GM12878 (cell line): ENCODE measurements around the gene TTC39C. TPM values are rescaled to one million over a fixed set of nuclear protein-coding genes. Genes with fewer than 3 reads are reported as not detected.
A peak's percentile ranks its signal among the peaks of the same experiment; 100 is the strongest.

Experiments used
- CREM ChIP-seq: IDR thresholded peaks from 2 replicates; pipeline ENCODE4 v1.6.1; 2014; ENCODE audit warnings: antibody characterized with exemption, low read depth
- HCFC1 ChIP-seq: fragments of 150-350 bp; IDR thresholded peaks from 2 replicates; pipeline ENCODE4 v1.6.1; 2014; ENCODE audit warnings: low read length
- NFXL1 ChIP-seq: fragments of 450-650 bp; IDR thresholded peaks from 2 replicates; pipeline ENCODE4 v1.6.1; 2017; ENCODE audit warnings: antibody characterized with exemption, mild to moderate bottlenecking, borderline replicate concordance
- NRF1 ChIP-seq: conservative IDR thresholded peaks from 2 replicates; pipeline ENCODE4 v1.6.1; 2011; ENCODE audit warnings: mild to moderate bottlenecking, low read depth, low read length, improper control_type of control experiment
- SRF ChIP-seq, 2 experiments: IDR thresholded peaks; 2 replicates each; pipeline ENCODE4 v1.6.1; 2011; ENCODE audit warnings: low read depth in 2 of 2, low read length in 2 of 2, mild to moderate bottlenecking in 1 of 2, moderate library complexity in 1 of 2
- STAT1 ChIP-seq: fragments of 450-650 bp; conservative IDR thresholded peaks from 2 replicates; pipeline ENCODE4 v1.6.1; 2014; ENCODE audit warnings: antibody characterized with exemption, mild to moderate bottlenecking
- ZNF207 ChIP-seq: fragments of 450-650 bp; IDR thresholded peaks from 2 replicates; pipeline ENCODE4 v1.6.1; 2014; ENCODE audit warnings: antibody characterized with exemption, mild to moderate bottlenecking, borderline replicate concordance
- polyA plus RNA-seq, 11 experiments: library from polyadenylated mRNA; depleted of rRNA in 4 of 11; unstranded in 6 of 11; stranded (reverse) in 5 of 11; fragments of >200 nt; fragmentation: Nextera tagmentation in 4 of 11; fragmentation: Illumina TruSeq in 1 of 11; extraction: Ambion mirVana in 4 of 11; extraction: Trizol in 1 of 11; gene quantifications; 1 replicate in 1 of 11; 2 replicates in 10 of 11; pipeline versions ENCODE4 v1.2.1 to v1.2.3, GENCODE V29; 2011 to 2016; ENCODE audit warnings: inconsistent platforms in 2 of 11, missing spikeins in 2 of 11, low read depth in 1 of 11
- total RNA-seq, 4 experiments: library from RNA; depleted of rRNA in 3 of 4; stranded (reverse); fragments of >200 nt in 3 of 4; fragmentation: Illumina TruSeq in 1 of 4; extraction: Trizol in 1 of 4; gene quantifications; 2 replicates each; pipeline versions ENCODE4 v1.2.1 to v1.2.3, GENCODE V29; 2013 to 2021
- TF ChIP-seq, protein P1 (sequence below): fragments of 450-650 bp; IDR thresholded peaks from 2 replicates; pipeline ENCODE4 v1.6.1; 2016; ENCODE audit warnings: mild to moderate bottlenecking, moderate library complexity, borderline replicate concordance
- TF ChIP-seq, protein P2 (sequence below): IDR thresholded peaks from 2 replicates; pipeline ENCODE4 v1.6.1; 2012; ENCODE audit warnings: low read length, inconsistent platforms
- TF ChIP-seq, protein P3 (sequence below): fragments of 450-650 bp; IDR thresholded peaks from 2 replicates; pipeline ENCODE4 v1.6.1; 2017; ENCODE audit warnings: mild to moderate bottlenecking, moderate library complexity
- TF ChIP-seq, protein P4 (sequence below): IDR thresholded peaks from 2 replicates; pipeline ENCODE4 v1.6.1; 2012; ENCODE audit warnings: mild to moderate bottlenecking, low read depth, low read length
- TF ChIP-seq, protein P5 (sequence below), 3 experiments: IDR thresholded peaks in 2 of 3; conservative IDR thresholded peaks in 1 of 3; 2 replicates each; pipeline ENCODE4 v1.5.1; 2011; ENCODE audit warnings: low read depth in 3 of 3, low read length in 3 of 3, mild to moderate bottlenecking in 3 of 3, control low read depth in 2 of 3, moderate library complexity in 2 of 3, inconsistent platforms in 1 of 3, mixed read lengths in 1 of 3; ENCODE audit not compliant: control insufficient read depth in 2 of 3, insufficient read depth in 1 of 3; ENCODE audit errors: extremely low read depth in 1 of 3

The TTC39C gene
- total and polyA plus RNA-seq, 10 of the 15 experiments (the other 5 are each of a cell fraction or from before 2014, with no cell fraction given): 21.1 to 91.0 (median 64.8) TPM

DNA sequence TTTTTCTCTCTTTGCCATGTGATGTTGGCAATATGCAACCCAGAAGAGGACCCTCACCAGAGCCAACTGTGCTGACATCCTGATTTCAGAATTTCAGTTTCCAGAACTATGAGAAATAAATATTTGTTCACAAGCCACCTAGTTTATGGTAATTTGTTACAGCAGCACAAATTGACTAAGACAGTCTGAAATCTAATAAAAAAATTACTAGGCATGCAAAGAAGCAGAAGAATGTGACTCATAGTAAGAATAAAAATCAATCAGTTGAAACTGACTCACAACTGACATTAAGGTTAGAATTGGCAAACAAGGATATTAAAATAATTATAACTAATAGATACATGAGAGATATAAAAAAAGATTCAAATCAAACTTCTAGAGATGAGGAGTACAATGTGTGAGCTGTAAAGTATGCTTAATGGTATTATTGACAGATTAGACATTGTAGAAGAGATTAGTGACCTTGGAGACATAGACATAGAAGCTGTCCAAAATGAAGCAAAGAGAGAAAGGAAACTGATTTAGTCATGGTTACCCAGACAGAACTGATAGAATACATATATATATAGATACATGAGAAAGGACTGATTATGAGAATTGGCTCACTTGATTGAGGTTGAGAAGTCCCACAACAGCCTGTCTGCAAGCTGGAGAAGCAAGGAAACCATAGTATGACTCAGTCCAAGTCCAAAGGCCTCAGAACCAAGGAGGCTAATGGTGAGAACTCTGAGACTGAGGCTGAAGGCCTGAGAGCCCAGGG lies 27.8 kb upstream of the TTC39C start (continued):
- TF ChIP-seq, protein P1, sequence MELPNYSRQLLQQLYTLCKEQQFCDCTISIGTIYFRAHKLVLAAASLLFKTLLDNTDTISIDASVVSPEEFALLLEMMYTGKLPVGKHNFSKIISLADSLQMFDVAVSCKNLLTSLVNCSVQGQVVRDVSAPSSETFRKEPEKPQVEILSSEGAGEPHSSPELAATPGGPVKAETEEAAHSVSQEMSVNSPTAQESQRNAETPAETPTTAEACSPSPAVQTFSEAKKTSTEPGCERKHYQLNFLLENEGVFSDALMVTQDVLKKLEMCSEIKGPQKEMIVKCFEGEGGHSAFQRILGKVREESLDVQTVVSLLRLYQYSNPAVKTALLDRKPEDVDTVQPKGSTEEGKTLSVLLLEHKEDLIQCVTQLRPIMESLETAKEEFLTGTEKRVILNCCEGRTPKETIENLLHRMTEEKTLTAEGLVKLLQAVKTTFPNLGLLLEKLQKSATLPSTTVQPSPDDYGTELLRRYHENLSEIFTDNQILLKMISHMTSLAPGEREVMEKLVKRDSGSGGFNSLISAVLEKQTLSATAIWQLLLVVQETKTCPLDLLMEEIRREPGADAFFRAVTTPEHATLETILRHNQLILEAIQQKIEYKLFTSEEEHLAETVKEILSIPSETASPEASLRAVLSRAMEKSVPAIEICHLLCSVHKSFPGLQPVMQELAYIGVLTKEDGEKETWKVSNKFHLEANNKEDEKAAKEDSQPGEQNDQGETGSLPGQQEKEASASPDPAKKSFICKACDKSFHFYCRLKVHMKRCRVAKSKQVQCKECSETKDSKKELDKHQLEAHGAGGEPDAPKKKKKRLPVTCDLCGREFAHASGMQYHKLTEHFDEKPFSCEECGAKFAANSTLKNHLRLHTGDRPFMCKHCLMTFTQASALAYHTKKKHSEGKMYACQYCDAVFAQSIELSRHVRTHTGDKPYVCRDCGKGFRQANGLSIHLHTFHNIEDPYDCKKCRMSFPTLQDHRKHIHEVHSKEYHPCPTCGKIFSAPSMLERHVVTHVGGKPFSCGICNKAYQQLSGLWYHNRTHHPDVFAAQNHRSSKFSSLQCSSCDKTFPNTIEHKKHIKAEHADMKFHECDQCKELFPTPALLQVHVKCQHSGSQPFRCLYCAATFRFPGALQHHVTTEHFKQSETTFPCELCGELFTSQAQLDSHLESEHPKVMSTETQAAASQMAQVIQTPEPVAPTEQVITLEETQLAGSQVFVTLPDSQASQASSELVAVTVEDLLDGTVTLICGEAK: no peak
- TF ChIP-seq NRF1: no peak
- TF ChIP-seq, protein P2, sequence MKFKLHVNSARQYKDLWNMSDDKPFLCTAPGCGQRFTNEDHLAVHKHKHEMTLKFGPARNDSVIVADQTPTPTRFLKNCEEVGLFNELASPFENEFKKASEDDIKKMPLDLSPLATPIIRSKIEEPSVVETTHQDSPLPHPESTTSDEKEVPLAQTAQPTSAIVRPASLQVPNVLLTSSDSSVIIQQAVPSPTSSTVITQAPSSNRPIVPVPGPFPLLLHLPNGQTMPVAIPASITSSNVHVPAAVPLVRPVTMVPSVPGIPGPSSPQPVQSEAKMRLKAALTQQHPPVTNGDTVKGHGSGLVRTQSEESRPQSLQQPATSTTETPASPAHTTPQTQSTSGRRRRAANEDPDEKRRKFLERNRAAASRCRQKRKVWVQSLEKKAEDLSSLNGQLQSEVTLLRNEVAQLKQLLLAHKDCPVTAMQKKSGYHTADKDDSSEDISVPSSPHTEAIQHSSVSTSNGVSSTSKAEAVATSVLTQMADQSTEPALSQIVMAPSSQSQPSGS: peak; percentile 44
- TF ChIP-seq, protein P3, sequence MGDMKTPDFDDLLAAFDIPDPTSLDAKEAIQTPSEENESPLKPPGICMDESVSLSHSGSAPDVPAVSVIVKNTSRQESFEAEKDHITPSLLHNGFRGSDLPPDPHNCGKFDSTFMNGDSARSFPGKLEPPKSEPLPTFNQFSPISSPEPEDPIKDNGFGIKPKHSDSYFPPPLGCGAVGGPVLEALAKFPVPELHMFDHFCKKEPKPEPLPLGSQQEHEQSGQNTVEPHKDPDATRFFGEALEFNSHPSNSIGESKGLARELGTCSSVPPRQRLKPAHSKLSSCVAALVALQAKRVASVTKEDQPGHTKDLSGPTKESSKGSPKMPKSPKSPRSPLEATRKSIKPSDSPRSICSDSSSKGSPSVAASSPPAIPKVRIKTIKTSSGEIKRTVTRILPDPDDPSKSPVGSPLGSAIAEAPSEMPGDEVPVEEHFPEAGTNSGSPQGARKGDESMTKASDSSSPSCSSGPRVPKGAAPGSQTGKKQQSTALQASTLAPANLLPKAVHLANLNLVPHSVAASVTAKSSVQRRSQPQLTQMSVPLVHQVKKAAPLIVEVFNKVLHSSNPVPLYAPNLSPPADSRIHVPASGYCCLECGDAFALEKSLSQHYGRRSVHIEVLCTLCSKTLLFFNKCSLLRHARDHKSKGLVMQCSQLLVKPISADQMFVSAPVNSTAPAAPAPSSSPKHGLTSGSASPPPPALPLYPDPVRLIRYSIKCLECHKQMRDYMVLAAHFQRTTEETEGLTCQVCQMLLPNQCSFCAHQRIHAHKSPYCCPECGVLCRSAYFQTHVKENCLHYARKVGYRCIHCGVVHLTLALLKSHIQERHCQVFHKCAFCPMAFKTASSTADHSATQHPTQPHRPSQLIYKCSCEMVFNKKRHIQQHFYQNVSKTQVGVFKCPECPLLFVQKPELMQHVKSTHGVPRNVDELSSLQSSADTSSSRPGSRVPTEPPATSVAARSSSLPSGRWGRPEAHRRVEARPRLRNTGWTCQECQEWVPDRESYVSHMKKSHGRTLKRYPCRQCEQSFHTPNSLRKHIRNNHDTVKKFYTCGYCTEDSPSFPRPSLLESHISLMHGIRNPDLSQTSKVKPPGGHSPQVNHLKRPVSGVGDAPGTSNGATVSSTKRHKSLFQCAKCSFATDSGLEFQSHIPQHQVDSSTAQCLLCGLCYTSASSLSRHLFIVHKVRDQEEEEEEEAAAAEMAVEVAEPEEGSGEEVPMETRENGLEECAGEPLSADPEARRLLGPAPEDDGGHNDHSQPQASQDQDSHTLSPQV: no peak
- TF ChIP-seq CREM: no peak; the same call in 1 of the 2 replicates
- TF ChIP-seq, protein P4, sequence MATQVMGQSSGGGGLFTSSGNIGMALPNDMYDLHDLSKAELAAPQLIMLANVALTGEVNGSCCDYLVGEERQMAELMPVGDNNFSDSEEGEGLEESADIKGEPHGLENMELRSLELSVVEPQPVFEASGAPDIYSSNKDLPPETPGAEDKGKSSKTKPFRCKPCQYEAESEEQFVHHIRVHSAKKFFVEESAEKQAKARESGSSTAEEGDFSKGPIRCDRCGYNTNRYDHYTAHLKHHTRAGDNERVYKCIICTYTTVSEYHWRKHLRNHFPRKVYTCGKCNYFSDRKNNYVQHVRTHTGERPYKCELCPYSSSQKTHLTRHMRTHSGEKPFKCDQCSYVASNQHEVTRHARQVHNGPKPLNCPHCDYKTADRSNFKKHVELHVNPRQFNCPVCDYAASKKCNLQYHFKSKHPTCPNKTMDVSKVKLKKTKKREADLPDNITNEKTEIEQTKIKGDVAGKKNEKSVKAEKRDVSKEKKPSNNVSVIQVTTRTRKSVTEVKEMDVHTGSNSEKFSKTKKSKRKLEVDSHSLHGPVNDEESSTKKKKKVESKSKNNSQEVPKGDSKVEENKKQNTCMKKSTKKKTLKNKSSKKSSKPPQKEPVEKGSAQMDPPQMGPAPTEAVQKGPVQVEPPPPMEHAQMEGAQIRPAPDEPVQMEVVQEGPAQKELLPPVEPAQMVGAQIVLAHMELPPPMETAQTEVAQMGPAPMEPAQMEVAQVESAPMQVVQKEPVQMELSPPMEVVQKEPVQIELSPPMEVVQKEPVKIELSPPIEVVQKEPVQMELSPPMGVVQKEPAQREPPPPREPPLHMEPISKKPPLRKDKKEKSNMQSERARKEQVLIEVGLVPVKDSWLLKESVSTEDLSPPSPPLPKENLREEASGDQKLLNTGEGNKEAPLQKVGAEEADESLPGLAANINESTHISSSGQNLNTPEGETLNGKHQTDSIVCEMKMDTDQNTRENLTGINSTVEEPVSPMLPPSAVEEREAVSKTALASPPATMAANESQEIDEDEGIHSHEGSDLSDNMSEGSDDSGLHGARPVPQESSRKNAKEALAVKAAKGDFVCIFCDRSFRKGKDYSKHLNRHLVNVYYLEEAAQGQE: no peak
- TF ChIP-seq, protein P5, sequence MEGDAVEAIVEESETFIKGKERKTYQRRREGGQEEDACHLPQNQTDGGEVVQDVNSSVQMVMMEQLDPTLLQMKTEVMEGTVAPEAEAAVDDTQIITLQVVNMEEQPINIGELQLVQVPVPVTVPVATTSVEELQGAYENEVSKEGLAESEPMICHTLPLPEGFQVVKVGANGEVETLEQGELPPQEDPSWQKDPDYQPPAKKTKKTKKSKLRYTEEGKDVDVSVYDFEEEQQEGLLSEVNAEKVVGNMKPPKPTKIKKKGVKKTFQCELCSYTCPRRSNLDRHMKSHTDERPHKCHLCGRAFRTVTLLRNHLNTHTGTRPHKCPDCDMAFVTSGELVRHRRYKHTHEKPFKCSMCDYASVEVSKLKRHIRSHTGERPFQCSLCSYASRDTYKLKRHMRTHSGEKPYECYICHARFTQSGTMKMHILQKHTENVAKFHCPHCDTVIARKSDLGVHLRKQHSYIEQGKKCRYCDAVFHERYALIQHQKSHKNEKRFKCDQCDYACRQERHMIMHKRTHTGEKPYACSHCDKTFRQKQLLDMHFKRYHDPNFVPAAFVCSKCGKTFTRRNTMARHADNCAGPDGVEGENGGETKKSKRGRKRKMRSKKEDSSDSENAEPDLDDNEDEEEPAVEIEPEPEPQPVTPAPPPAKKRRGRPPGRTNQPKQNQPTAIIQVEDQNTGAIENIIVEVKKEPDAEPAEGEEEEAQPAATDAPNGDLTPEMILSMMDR (IDR thresholded peaks at IDR 0.05 in 2 of 3, conservative IDR thresholded peaks at IDR 0.05 in 1 of 3; ENCODE audit: control insufficient read depth in 2 of 3, extremely low read depth in 1 of 3, insufficient read depth in 1 of 3, low read depth in 3 of 3, low read length in 3 of 3): no peak
- TF ChIP-seq SRF (IDR thresholded peaks at IDR 0.05; ENCODE audit: low read depth in 2 of 2, low read length in 2 of 2): no peak
- no peak for TF ChIP-seq STAT1
- TF ChIP-seq NFXL1: no peak
- TF ChIP-seq ZNF207: no peak
- no peak for TF ChIP-seq HCFC1
